HepG2 (cell line): ENCODE data around the gene ALOX12. TPM values are rescaled to one million over a fixed set of nuclear protein-coding genes. Genes with fewer than 3 reads are reported as not detected.

Source experiments
- CEBPG ChIP-seq: IDR thresholded peaks from 2 replicates; pipeline ENCODE4 v1.6.1; 2016
- ELF1 ChIP-seq: sonication (generic); formaldehyde crosslinking; IDR thresholded peaks from 2 replicates; pipeline ENCODE4 v1.4.0; 2020; ENCODE audit warnings: missing genetic modification reagents
- FIP1L1 ChIP-seq: fragments of 200-400 bp; formaldehyde crosslinking; IDR thresholded peaks from 2 replicates; pipeline ENCODE4 v1.6.1; 2018; ENCODE audit warnings: low read depth, mild to moderate bottlenecking, low read length, moderate library complexity, borderline replicate concordance; ENCODE audit not compliant: insufficient read depth
- HOXA9 ChIP-seq: sonication (generic); formaldehyde crosslinking; IDR thresholded peaks from 2 replicates; pipeline ENCODE4 v1.8.1; 2022; ENCODE audit warnings: missing genetic modification reagents, mild to moderate bottlenecking, moderate library complexity, borderline replicate concordance
- ISL2 ChIP-seq: sonication (generic); formaldehyde crosslinking; IDR thresholded peaks from 2 replicates; pipeline ENCODE4 v1.5.0; 2020; ENCODE audit warnings: missing genetic modification reagents
- KMT2A ChIP-seq: sonication (generic); formaldehyde crosslinking; IDR thresholded peaks from 2 replicates; pipeline ENCODE4 v1.4.0; 2020; ENCODE audit warnings: missing genetic modification reagents
- MTA1 ChIP-seq: sonication (generic); formaldehyde crosslinking; IDR thresholded peaks from 2 replicates; pipeline ENCODE4 v1.4.0; 2020; ENCODE audit warnings: missing genetic modification reagents, mild to moderate bottlenecking, borderline replicate concordance
- MXD4 ChIP-seq: IDR thresholded peaks from 2 replicates; pipeline ENCODE4 v1.6.1; 2016; ENCODE audit warnings: mild to moderate bottlenecking, missing biosample characterization, missing genetic modification reagents
- NR1H2 ChIP-seq: sonication (generic); formaldehyde crosslinking; IDR thresholded peaks from 2 replicates; pipeline ENCODE4 v1.8.1; 2022; ENCODE audit warnings: low read depth, missing genetic modification reagents, borderline replicate concordance
- NR2F6 ChIP-seq, 2 experiments: IDR thresholded peaks; 2 replicates each; pipeline ENCODE4 v1.6.1; 2016; ENCODE audit warnings: antibody characterized with exemption in 1 of 2, mild to moderate bottlenecking in 1 of 2
- SCMH1 ChIP-seq: sonication (generic); formaldehyde crosslinking; IDR thresholded peaks from 2 replicates; pipeline ENCODE4 v1.9.0; 2021; ENCODE audit warnings: missing genetic modification reagents, mild to moderate bottlenecking, borderline replicate concordance
- SP4 ChIP-seq: sonication (generic); formaldehyde crosslinking; IDR thresholded peaks from 2 replicates; pipeline ENCODE4 v1.8.1; 2023; ENCODE audit warnings: mild to moderate bottlenecking, missing genetic modification reagents
- TP53 ChIP-seq: sonication (generic); formaldehyde crosslinking; conservative IDR thresholded peaks from 2 replicates; pipeline ENCODE4 v1.4.0; 2020; ENCODE audit warnings: missing genetic modification reagents
- ZNF101 ChIP-seq: sonication (generic); formaldehyde crosslinking; IDR thresholded peaks from 2 replicates; pipeline ENCODE4 v1.4.0; 2020; ENCODE audit warnings: mild to moderate bottlenecking, low read depth, missing genetic modification reagents, borderline replicate concordance
- ZNF24 ChIP-seq: fragments of 450-650 bp; IDR thresholded peaks from 2 replicates; pipeline ENCODE4 v1.6.1; 2017; ENCODE audit warnings: antibody characterized with exemption, mild to moderate bottlenecking
- ZNF329 ChIP-seq: sonication (generic); formaldehyde crosslinking; IDR thresholded peaks from 2 replicates; pipeline ENCODE4 v1.9.0; 2021; ENCODE audit warnings: low read depth, mild to moderate bottlenecking, missing genetic modification reagents
- ZNF446 ChIP-seq: sonication (generic); formaldehyde crosslinking; IDR thresholded peaks from 2 replicates; pipeline ENCODE4 v1.5.0; 2020; ENCODE audit warnings: mild to moderate bottlenecking, missing genetic modification reagents
- ZNF550 ChIP-seq: sonication (generic); formaldehyde crosslinking; IDR thresholded peaks from 2 replicates; pipeline ENCODE4 v1.4.0; 2020; ENCODE audit warnings: mild to moderate bottlenecking, missing genetic modification reagents, borderline replicate concordance
- ZNF558 ChIP-seq: sonication (generic); formaldehyde crosslinking; IDR thresholded peaks from 2 replicates; pipeline ENCODE4 v1.9.0; 2022; ENCODE audit warnings: mild to moderate bottlenecking, missing genetic modification reagents, borderline replicate concordance
- ZNF563 ChIP-seq: sonication (generic); formaldehyde crosslinking; IDR thresholded peaks from 2 replicates; pipeline ENCODE4 v1.8.0; 2022; ENCODE audit warnings: mild to moderate bottlenecking, moderate library complexity, missing genetic modification reagents
- ZNF776 ChIP-seq: sonication (generic); formaldehyde crosslinking; IDR thresholded peaks from 2 replicates; pipeline ENCODE4 v1.4.0; 2020; ENCODE audit warnings: mild to moderate bottlenecking, missing genetic modification reagents
- ZNF790 ChIP-seq: sonication (generic); formaldehyde crosslinking; IDR thresholded peaks from 2 replicates; pipeline ENCODE4 v1.8.0; 2022; ENCODE audit warnings: missing genetic modification reagents, mild to moderate bottlenecking, borderline replicate concordance
- ZSCAN21 ChIP-seq: sonication (generic); formaldehyde crosslinking; IDR thresholded peaks from 2 replicates; pipeline ENCODE4 v1.8.0; 2022; ENCODE audit warnings: mild to moderate bottlenecking, missing genetic modification reagents, moderate library complexity, borderline replicate concordance
- polyA plus RNA-seq, 8 experiments: library from polyadenylated mRNA; depleted of rRNA in 3 of 8; stranded (reverse) in 7 of 8; unstranded in 1 of 8; fragments of >200 nt; fragmentation: Illumina TruSeq in 4 of 8; extraction: Trizol in 4 of 8; gene quantifications; 2 replicates each; pipeline versions ENCODE4 v1.2.1 to v1.2.3, GENCODE V29; 2011 to 2016; ENCODE audit warnings: low read depth in 4 of 8, missing spikeins in 1 of 8, mixed read lengths in 1 of 8; ENCODE audit not compliant: insufficient read depth in 1 of 8
- total RNA-seq, 5 experiments: library from RNA; depleted of rRNA; stranded (reverse); fragments of >200 nt; fragmentation: Illumina TruSeq; extraction: Trizol; gene quantifications; 2 replicates each; pipeline ENCODE4 v1.2.3, GENCODE V29; 2016; ENCODE audit warnings: low read depth in 1 of 5
- TF ChIP-seq, protein P1 (sequence below): IDR thresholded peaks from 2 replicates; pipeline ENCODE4 v1.6.1; 2018; ENCODE audit warnings: missing genetic modification reagents
- TF ChIP-seq, protein P2 (sequence below): sonication (generic); formaldehyde crosslinking; IDR thresholded peaks from 2 replicates; pipeline ENCODE4 v1.4.0; 2020; ENCODE audit warnings: missing genetic modification reagents
- TF ChIP-seq, protein P3 (sequence below): sonication (generic); formaldehyde crosslinking; IDR thresholded peaks from 2 replicates; pipeline ENCODE4 v1.4.0; 2020; ENCODE audit warnings: missing genetic modification reagents

The ALOX12 gene
- total and polyA plus RNA-seq, 2 of the 13 experiments (the other 11 are each of a cell fraction or from before 2014, with no cell fraction given), result not detected

DNA sequence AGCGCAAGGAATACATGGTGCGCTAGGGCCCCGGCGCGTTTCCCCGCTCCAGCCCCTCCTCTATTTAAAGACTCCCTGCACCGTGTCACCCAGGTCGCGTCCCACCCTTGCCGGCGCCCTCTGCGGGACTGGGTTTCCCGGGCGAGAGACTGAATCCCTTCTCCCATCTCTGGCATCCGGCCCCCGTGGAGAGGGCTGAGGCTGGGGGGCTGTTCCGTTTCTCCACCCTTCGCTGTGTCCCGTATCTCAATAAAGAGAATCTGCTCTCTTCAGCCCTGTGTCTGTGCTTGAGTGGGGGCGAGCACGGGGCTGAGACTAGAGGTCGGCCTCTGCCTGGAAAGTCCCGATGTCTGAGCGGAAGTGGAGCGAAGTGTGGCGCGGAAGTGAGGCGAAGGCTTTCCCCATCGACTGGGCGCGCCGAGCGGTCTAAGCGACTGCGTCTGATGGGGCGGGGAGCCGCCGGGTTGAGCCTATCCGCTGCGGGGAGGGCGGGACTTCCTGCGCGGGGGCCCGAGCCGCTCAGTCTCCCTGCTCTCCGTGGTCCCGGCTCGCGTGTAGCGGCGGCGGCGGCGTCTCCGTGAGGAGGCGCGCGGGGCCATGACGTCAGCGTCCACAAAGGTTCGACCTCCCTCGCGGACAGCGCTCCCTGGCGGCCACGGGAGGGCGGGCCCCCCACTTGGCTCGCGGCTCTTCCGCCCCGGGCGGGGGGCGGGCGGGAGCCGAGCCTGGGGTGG, 18.6 kb downstream of the ALOX12 start (continued):
- TF ChIP-seq, protein P1, sequence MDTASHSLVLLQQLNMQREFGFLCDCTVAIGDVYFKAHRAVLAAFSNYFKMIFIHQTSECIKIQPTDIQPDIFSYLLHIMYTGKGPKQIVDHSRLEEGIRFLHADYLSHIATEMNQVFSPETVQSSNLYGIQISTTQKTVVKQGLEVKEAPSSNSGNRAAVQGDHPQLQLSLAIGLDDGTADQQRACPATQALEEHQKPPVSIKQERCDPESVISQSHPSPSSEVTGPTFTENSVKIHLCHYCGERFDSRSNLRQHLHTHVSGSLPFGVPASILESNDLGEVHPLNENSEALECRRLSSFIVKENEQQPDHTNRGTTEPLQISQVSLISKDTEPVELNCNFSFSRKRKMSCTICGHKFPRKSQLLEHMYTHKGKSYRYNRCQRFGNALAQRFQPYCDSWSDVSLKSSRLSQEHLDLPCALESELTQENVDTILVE (CRISPR knock-in tag), result peak; percentile 98
- TF ChIP-seq MTA1 (peak; percentile 72; the same call in 1 of the 2 replicates), ZNF558 (no peak), ZNF776 (CRISPR knock-in tag) (0 out of 2 replicates have a peak, but pooled peaks have one; percentile 50), NR2F6 (IDR thresholded peaks at IDR 0.05) (no peak), NR2F6 (CRISPR knock-in tag; IDR thresholded peaks at IDR 0.05) (peak; percentile 55; the same call in 1 of the 2 replicates), SP4 (CRISPR knock-in tag) (peak; percentile 86), ZNF329 (CRISPR knock-in tag) (0 out of 2 replicates have a peak, but pooled peaks have one; percentile 59), ELF1 (CRISPR knock-in tag) (peak; percentile 88), ZNF24 (no peak), HOXA9 (CRISPR knock-in tag) (no peak), ZNF563 (CRISPR knock-in tag) (0 out of 2 replicates have a peak, but pooled peaks have one; percentile 26), SCMH1 (no peak), ZNF790 (no peak), FIP1L1 (peak; percentile 81; the same call in 1 of the 2 replicates), ZNF101 (CRISPR knock-in tag) (no peak), TP53 (CRISPR knock-in tag) (no peak), ZSCAN21 (CRISPR knock-in tag) (0 out of 2 replicates have a peak, but pooled peaks have one; percentile 71), ZNF550 (CRISPR knock-in tag) (0 out of 2 replicates have a peak, but pooled peaks have one; percentile 45), NR1H2 (CRISPR knock-in tag) (no peak; the same call in 1 of the 2 replicates), KMT2A (CRISPR knock-in tag) (peak; percentile 66; the same call in 1 of the 2 replicates), ZNF446 (CRISPR knock-in tag) (no peak), MXD4 (CRISPR knock-in tag) (no peak; the same call in 1 of the 2 replicates), CEBPG (CRISPR knock-in tag) (0 out of 2 replicates have a peak, but pooled peaks have one; percentile 26), ISL2 (CRISPR knock-in tag) (peak; percentile 25; the same call in 1 of the 2 replicates)
- TF ChIP-seq, protein P2, sequence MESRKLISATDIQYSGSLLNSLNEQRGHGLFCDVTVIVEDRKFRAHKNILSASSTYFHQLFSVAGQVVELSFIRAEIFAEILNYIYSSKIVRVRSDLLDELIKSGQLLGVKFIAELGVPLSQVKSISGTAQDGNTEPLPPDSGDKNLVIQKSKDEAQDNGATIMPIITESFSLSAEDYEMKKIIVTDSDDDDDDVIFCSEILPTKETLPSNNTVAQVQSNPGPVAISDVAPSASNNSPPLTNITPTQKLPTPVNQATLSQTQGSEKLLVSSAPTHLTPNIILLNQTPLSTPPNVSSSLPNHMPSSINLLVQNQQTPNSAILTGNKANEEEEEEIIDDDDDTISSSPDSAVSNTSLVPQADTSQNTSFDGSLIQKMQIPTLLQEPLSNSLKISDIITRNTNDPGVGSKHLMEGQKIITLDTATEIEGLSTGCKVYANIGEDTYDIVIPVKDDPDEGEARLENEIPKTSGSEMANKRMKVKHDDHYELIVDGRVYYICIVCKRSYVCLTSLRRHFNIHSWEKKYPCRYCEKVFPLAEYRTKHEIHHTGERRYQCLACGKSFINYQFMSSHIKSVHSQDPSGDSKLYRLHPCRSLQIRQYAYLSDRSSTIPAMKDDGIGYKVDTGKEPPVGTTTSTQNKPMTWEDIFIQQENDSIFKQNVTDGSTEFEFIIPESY, result no peak; the same call in 1 of the 2 replicates
- TF ChIP-seq, protein P3, sequence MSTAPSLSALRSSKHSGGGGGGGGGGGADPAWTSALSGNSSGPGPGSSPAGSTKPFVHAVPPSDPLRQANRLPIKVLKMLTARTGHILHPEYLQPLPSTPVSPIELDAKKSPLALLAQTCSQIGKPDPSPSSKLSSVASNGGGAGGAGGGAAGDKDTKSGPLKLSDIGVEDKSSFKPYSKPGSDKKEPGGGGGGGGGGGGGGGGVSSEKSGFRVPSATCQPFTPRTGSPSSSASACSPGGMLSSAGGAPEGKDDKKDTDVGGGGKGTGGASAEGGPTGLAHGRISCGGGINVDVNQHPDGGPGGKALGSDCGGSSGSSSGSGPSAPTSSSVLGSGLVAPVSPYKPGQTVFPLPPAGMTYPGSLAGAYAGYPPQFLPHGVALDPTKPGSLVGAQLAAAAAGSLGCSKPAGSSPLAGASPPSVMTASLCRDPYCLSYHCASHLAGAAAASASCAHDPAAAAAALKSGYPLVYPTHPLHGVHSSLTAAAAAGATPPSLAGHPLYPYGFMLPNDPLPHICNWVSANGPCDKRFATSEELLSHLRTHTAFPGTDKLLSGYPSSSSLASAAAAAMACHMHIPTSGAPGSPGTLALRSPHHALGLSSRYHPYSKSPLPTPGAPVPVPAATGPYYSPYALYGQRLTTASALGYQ, result no peak
